SK-N-SH (cell line): ENCODE data around the gene CCNY.

Experiments used
- CTCF ChIP-seq: fragments of 200-600 bp; sonication (generic); IDR thresholded peaks from 2 replicates; pipeline ENCODE4 v1.6.1; 2017; ENCODE audit warnings: antibody characterized with exemption, mild to moderate bottlenecking, moderate library complexity
- EP300 ChIP-seq, 2 experiments: IDR thresholded peaks; 2 replicates each; pipeline versions ENCODE4 v1.4.0 to v1.6.1; 2012; ENCODE audit warnings: borderline replicate concordance in 1 of 2, low read depth in 1 of 2, low read length in 1 of 2
- EZH2phosphoT487 ChIP-seq: fragments of 200-600 bp; sonication (generic); IDR thresholded peaks from 2 replicates; pipeline ENCODE4 v1.6.1; 2017; ENCODE audit warnings: low read depth, mixed run types, mild to moderate bottlenecking, antibody characterized with exemption, moderate library complexity, borderline replicate concordance
- JUND ChIP-seq: IDR thresholded peaks from 2 replicates; pipeline ENCODE4 v1.4.0; 2012
- POLR2AphosphoS5 ChIP-seq: IDR thresholded peaks from 2 replicates; pipeline ENCODE4 v1.6.1; 2012; ENCODE audit warnings: low read depth, low read length
- RAD21 ChIP-seq: IDR thresholded peaks from 2 replicates; pipeline ENCODE4 v1.6.1; 2012; ENCODE audit warnings: mild to moderate bottlenecking, low read length
- REST ChIP-seq: IDR thresholded peaks from 2 replicates; pipeline ENCODE4 v1.6.1; 2012; ENCODE audit warnings: mild to moderate bottlenecking, low read depth, low read length, moderate library complexity
- RXRA ChIP-seq: IDR thresholded peaks from 2 replicates; pipeline ENCODE4 v1.4.0; 2012; ENCODE audit warnings: low read depth, mild to moderate bottlenecking, borderline replicate concordance
- TAF1 ChIP-seq: IDR thresholded peaks from 2 replicates; pipeline ENCODE4 v1.6.1; 2012; ENCODE audit warnings: low read depth, mild to moderate bottlenecking, low read length, moderate library complexity, borderline replicate concordance
- TCF12 ChIP-seq: IDR thresholded peaks from 2 replicates; pipeline ENCODE4 v1.4.0; 2012
- YY1 ChIP-seq: IDR thresholded peaks from 2 replicates; pipeline ENCODE4 v1.4.0; 2012; ENCODE audit warnings: low read depth, mild to moderate bottlenecking

- TF ChIP-seq JUND (no peak), TCF12 (no peak), EP300 (IDR thresholded peaks at IDR 0.05; ENCODE audit: borderline replicate concordance in 1 of 2, low read depth in 1 of 2, low read length in 1 of 2) (no peak), CTCF (no peak), REST (no peak), TAF1 (no peak), EZH2phosphoT487 (no peak), RXRA (no peak), RAD21 (no peak), POLR2AphosphoS5 (no peak), YY1 (no peak)
Observed at GRCh38 chr10:35409808-35410207, 73.5 kb downstream of the CCNY start.
